GM21360 (cell line): Measurements from ENCODE around the gene ORM1.
A peak's percentile ranks its signal among the peaks of the same experiment; 100 is the strongest.

Experiments used
- ATAC-seq: cut with Tn5 transposase; IDR thresholded peaks from one replicate; pipeline ENCODE4 v1.9.1; 2021; ENCODE audit warnings: mild to moderate bottlenecking, moderate library complexity; ENCODE audit not compliant: unreplicated experiment

Gene ORM1

DNA sequence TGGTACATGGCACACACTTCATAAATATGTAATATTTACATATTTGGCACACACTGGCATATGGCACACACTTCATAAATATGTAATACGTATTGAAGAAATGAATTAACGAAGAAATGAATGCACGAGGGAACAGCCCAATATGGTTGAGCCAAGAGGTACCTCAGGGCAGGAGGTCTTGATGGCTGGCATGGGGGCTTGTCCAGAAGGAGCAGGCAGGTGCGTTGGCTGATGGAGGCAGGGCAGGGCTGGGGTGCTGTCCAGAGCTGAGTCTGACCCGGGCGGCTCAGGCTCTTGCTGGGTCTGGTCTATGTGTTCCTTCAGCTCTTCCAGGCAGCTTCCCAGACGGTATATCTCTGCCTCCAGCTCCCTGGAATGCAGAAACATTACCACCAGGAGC is 38.6 kb downstream of the ORM1 start:
- no peak for ATAC-seq

DNA sequence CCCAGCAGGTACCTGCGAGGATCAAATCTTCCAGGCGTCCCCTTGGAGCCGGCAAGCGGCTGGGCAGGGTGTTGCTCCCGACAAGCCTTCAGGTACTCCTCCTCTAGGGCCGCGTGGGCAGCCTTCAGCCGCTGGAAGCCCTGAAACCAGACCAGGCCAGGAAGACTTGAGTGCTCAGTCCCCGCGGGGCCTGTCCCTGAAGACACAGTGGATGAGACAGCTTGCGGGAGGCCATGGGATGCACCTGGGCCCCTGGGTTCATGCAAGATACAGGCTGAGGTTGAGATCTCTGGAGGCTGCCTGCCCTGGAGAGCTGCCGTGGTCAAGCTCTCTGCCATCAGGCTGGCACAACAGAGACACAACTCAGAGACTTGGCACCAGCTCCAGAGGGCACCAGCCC is 39.5 kb downstream of the ORM1 start:
- no peak for ATAC-seq

DNA sequence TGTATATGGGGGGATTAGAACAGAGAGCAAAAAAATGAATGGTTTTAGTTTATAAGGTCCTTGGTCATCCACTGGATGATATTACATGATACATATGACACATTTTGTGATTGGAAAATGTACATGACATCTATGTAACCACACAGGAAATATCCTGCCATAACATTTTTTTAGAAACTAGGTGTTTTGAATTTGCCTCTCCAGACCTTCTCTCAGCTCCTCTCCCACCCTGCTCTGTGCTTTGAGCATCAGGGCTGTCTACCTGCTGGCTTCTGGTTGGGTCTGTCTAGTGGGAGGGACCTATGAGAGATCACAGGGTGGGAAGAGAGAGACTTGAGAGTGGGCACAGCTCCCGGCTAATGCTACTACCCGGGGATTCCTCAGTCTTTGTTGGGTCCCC is 40.5 kb downstream of the ORM1 start:
- no peak for ATAC-seq

DNA sequence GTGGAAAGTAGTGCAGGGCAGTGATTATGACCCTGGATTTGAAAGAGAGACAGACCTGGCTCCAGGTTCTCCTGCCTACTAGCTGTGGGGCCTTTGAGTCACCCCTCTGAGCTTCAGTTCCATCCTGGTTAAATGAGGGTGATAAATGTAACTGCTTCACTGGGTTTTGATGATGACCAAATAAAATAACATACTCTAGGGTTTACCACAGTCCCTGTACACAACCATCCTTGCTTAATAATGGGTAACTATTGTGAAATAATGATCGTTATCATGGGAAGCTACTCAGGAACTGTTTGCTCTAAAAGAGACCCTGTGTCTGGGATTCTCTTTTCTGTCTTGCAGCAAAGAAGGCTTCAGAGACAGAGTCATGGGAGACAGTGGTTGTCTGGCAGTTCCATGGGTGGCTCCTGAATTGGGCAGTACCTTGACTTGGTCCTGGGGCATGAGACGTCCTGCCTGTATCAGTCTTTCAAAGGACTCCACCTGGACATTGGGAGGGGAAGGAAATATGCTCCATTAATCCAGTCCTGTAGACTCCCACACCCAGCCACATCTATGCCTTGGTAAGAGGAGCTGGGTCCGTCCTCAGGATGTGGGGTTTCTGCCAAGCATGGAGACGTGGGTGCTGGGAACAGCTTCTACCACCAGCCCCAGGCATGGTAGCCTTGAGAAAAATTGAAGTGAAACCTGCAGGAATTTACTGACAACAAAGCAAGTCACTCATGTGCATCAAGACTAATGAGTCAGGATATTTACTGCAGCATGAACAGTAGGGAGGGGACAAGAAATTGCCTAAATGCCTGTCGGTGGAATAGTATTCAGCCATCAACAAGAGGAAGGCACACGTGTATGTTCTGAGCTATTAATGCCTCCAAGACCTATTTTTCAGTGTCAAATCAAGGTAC is 41.5 kb downstream of the ORM1 start:
- ATAC-seq = no peak

DNA sequence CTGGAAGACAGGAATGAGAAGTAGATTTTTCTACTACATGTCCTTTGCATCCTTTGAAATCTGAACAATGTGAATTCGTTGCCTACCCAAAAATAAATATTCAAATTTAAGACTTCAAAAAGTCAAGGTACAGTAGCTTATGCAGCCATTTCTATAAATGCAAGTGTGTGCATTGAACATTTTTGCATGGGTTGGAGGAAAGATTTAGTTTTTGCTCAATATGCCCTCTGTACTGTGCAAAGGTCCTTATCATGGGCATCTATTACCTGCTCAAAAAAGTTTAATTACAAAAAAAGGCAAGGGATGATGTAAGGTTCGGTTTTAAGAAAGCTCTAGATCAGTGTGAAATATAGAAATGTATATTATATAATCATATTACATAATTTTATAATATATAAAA is 42.3 kb downstream of the ORM1 start:
- ATAC-seq = no peak

DNA sequence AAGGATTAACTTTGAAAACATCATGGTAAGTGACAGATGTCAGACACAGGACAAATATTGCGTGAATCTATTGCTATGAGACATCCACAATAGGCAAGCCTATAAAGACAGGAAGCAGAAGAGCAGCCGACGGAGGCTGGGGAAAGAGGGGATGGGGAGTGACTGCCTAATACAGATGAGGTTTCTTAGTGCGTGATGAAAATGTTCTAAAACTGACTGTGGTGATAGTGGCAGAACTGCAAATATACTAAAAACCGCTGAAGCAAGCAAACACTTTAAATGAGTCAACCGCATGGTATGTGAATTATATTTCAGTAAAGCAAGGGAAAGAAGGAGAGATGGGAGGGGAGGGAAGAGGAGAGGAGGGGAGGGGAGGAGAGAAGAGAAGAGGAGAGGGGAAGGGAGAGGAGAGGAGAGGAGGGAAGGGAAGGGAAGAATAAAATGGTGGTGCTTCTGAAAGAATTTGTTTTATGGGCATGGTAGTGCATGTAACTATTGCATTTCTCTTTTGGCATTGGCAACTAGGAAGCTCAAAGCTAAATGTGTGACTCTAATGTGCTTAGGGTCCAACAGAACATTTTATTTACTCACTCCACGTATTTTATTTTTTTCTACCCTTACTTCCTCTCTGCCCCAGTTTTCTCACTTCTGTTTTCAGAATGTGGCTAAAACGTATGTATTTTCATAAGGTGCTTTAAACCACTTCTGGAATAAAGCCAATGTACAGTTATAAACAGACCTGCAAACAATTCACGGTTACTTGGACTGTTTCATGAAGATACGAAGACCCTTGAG is 43.6 kb downstream of the ORM1 start:
- ATAC-seq = peak; percentile 40

DNA sequence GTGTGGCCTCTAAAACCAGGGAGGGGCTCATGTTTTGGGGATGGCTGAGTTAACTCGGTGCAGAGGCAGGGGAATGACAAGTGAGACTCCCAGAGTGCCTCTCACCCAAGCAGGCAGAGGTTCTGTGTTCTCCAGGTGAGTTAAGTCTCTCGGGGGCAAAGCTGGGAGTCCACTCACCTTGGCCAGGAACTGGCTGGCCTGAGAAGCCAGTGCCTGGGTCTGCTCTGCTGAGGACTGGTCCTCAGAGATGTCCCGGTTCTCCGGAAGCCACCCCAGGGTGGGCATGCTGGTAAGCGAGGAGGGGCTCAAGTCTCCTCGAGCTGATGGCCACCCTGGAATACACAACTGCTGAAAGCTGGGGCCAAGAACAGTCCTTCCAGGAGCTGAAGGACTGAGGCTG is 44.5 kb downstream of the ORM1 start:
- no peak for ATAC-seq

DNA sequence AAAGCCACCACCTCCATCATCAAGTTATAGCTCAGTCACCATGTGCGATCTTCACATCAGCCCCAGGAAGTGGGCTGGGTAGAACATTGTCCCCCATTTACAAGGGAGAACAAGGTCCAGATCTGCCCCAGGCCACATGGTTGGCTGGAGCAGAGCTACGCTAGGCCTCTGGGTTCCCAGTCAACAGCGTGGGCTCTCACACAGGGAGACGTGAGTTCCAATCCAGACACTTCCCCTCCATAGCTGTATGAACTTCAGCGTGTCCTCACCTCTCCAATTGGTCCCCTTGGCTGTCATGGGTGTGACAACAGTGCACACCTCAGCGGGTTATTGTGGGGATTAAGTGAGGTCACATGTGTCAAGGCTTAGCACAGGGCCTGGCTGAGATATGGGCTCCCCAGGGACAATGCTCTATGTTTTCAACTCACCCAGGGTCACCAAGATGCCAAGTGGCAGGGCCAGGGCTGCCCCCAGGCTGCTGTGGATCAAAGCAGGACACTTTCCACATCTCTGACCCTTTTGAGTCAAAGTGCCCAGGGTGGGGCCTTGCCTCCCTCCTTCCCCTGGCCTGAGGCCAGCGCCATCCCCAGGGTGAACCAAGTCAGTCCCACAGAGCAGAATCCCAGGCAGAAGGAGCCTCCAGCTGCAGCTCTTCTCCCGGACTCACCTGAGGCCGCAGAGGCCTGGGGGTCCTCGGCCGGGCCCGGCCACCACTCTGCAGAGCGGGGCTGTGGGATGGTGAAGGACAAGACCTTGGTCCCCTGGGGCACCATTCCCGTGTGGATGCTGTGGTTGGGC is 45.1 kb downstream of the ORM1 start:
- ATAC-seq = no peak

DNA sequence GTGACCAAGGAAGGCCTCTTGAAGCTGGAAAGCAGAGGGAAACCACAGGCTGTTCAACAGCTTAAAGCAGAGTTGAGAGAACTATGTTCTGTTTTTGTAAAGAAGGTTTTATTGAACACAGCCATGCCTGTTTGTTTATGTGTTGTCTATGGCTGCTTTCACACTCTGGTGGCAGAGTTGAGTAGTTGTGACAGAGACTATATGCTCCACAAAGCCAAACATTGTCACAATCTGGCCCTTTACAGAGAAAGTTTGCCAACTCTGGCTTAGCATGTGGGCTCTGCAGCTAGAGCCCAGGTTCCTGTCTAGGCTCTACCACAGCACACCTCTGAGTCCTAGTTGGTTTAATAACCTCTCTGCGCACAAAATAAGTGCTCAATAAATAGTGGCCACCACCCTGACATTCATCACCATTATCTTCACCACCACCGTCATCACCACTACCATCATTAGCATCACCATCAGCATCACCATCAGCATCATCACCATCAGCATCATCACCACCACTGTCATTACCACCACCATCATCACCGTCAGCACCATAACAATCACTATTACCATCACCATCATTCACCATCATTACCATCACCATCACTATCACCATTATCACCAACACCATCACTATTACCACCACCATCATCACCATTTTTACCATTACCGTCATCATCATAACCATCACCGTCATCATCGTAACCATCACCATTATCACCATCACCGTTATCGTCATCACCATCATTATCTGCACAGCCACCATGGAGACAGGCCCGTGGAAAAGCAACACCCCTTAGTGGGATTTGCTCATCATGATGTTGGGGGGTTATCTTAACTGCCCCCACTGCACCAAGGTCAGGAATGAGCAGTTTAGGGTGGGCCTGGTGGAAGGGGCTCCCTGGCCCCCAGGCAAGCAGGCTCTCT is 46.6 kb downstream of the ORM1 start:
- ATAC-seq = no peak

DNA sequence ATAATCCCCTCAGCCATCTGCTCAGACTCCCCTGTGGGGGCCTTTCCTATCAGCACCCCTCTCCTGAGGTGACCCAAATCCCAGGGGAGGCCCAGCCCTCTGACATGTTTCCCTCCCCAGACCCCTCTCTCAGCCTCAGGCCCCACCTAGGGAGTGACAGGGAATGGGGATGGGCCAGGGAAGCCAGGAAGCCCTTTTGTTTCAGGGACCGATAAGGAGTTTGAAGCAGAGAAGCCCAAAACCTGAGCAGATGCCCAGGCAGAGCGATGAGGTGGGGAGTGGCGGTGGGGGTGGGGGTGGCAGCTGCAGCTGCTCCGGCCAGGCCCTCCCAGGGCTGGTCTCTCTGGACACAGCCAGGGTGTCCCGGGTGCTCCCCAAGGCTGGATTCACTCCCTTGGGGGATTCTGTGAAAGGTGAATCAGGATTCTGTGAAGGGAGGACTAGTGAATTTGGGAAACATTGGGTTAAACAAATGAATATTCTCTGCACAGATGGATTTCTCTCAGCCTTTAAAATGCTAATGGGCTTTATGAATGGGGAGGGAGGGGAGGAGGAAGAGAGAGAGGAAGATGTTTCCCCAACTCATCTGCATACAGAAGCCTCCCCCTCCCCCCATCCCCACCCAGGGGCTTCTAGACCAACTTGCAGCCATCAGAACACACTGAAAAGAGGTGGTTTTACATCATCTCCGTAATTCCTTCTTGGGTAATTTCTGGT is 47.5 kb downstream of the ORM1 start:
- ATAC-seq = no peak

DNA sequence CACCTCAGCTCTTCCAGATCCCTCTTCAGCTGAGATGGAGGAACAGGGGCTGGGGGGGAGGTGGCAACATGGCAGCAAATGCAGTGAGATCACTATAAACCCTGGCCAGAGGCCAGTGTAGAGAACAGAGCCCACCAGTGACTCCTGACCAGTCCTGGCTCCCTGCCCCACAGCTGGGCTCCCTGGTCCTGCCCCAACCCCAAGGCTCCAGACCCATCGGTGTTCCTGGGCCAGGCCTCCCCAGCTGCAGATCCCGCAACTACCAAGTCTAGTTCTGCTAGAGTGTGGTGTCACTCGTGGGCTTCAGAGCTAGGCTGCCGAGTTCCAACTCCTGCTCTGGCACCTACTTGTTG is 48.0 kb downstream of the ORM1 start:
- no peak for ATAC-seq

DNA sequence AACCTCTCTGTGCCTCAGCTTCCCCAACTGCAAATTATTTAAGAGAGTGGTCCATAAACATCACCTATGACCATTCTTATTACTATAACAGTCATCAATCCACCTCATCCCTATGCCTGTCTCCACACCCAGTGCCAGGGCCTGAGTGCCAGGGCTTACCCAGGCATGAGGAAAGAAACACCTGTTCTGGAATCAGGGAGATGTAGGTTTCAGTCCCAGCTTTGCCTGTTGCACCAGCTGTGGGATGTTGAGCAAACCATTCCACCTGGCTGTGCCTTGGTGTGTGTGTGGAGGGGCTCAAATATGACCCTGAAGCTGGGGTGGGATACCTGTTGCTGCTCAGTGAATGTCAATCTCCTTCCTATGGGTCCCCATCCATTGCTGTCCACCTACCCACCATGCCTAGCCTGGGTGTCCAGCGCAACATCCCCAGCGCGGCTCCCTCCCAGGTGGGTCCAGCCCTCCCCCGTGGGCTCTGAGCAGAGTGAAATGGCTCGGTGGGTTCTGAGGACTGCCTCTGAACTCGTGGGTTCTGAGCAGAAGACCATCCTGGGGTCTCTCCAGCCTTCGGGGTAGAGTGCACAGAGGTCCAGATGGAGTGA is 48.5 kb downstream of the ORM1 start:
- ATAC-seq = no peak

DNA sequence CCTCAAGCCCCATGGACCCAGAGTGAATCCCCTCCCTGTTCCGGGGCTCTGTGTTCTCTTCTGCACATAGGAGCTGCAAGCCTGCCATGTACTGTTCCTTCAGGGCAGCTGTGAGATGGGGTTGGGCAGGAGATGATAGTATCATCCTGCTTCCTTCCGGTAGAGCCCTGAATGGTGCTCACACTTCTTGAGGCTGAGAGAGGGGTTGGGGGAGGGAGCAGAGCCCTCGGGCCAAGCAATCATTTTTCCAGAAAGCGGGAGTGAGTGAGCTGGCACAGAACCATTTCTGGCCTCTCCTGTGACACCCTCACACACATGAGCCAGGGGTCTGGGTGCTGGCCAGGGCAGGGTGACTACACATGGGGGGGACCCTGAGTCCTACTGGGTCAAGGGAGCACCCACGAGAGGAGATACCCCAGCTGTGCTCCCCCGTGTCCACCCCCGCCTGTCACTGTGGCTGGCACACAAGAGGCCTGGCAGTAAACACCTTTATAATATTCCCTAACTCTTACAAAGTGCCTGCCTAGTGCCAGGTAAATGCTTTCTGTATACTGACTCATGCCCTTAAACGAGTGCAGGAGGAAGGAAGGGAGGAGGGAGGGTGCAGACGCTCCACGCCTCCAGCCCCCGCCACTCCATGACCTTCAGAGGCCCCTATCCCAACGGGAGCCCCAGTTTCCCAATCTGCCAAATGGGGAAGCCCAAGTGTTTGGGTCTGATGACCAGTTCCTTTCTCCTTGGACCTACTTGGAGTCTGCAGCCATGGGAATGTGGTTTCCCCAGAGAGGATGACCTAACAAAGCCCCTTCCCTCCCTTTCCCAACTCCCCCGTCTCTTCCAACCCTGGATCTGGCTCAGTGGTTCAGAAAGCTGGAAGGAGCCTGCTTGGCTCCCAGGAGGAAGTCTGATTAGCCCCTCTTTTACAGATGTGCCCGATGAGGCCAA is 49.3 kb downstream of the ORM1 start:
- peak; percentile 37 for ATAC-seq

DNA sequence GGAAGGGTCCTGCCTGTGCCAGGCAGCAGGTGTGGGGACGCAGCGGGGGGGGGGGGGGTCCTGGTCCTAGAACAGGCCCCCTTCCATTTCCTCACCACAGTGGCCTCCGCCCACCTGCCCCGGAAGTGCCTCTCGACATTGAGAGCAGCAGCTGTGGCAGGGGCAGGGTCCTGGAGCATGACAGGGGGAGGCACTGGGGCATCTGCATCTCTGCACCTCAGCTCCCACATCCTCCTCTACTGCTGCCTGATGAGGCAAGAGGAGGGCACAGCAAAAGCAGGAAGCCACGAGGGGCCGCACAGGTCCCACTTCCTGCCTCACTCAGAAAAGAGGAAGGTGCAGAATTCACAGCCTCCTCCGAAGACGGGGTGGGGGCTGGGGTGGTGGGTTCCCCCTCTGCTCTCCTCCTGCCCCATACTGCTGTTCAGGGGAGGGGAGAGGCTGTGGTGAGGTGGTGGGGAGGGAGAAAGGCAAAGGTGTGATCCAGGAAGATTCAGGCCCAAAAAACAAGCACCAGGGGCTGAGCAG is 50.1 kb downstream of the ORM1 start:
- ATAC-seq = peak; percentile 90

DNA sequence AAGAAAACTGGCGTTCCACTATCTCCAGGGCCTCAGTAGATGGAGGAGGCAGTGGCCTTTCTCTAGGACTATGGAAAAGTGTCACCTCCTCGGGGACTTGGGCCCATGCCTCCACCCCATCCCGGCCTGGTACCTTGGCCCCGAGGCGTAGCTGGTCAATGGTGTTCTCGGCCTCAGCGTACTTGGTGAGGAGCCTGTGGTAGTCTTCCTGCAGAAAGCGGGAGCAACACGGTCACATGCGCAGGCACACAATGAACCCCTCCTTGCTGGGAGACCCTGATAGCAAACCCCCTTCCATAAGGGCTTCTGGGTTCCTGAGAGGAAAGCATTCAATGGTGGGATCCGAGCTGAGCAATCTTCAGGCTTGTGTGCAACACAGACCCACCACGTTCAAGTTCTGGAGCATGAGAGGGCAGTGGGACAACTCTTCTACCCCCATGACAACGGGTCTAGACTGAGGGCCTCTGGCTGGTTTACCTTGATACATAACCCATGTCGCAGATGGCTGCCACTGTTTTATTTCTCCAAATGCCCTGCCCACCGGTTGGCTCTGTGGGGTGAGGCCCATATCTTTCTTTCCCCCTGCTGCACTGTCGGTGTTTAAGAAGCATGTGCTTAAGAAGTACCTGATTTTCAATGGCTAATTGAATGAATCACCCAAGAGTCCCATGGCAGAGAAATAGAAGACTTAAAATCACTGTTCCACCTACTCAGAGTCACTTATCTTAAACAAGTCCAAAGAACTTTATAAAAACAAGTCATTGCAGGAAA is 51.2 kb downstream of the ORM1 start:
- ATAC-seq = no peak

DNA sequence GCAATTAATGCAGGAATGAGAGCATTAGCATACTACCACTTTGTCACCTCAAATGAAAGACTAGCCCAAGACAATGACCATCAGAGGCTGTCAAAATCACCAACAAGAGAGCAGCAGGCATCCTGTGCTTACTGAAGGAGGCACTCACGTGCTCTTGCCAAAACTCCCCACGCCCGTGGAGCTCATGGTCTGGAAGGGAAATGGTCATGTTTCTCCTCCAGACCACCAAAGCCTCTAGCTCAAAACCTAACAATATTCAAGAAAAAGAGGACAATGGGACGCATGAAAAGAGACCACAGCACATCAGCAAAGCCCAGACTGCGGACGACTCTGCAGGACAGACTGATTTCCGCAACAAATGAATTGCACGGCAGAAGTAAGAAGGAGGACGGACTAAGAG is 52.0 kb downstream of the ORM1 start:
- no peak for ATAC-seq
